DND-41 (cell line): Measurements from ENCODE around the gene URB2.

Experiments used
- CTCF ChIP-seq: IDR thresholded peaks from 2 replicates; pipeline ENCODE4 v1.5.1; 2012; ENCODE audit warnings: borderline replicate concordance, low read length, moderate library complexity, mild to moderate bottlenecking; ENCODE audit not compliant: poor library complexity, severe bottlenecking; ENCODE audit errors: extremely low read depth
- EZH2 ChIP-seq: IDR thresholded peaks from 3 replicates; pipeline ENCODE4 v1.6.1; 2012; ENCODE audit warnings: borderline replicate concordance, low read depth, mild to moderate bottlenecking, moderate library complexity, low read length, inconsistent platforms; ENCODE audit not compliant: severe bottlenecking

DNA sequence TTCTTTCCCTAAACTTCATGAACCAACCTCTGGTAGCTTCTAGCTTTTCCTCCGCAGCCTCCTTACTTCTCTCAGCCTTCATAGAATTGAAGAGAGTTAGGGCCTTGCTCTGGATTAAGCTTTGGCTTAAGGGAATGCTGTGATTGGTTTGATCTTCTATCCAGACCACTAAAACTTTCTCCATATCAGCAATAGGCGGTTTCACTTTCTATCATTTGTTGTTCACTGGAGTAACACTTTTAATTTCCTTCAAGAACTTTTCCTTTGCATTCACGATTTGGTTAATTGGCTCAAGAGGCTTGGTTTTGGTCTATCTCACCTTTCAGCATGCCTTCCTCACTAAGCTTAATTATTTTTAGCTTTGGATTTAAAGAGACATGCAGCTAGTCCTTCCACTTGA lies 5.1 kb downstream of the URB2 start:
- TF ChIP-seq CTCF: no peak
- TF ChIP-seq EZH2: no peak
